Activated CD4-positive, alpha-beta T cell treated with anti-CD3 and anti-CD28 coated beads for 36 hours (primary cell): Measurements from ENCODE around the gene SNRPA1. TPM values are rescaled to one million over a fixed set of nuclear protein-coding genes. Genes with fewer than 3 reads are reported as not detected.

ENCODE experiments used
- ATAC-seq: fragments of 200-7000 bp; cut with Tn5 transposase; one replicate; pipeline ENCODE4 v1.10.0; 2021; ENCODE audit warnings: mild to moderate bottlenecking, moderate library complexity
- CTCF ChIA-PET: fragments of 350-600 bp; sonication (Branson Sonifier 250); formaldehyde crosslinking; loops from one replicate; lab custom pipeline; 2021; ENCODE audit warnings: antibody characterized with exemption; lab: Charles Lee
- POLR2A ChIA-PET: fragments of 350-600 bp; sonication (Branson Sonifier 250); formaldehyde crosslinking; loops from one replicate; lab custom pipeline; 2021; ENCODE audit warnings: antibody characterized with exemption, inconsistent platforms; lab: Charles Lee
- DNase-seq: peaks from one replicate; pipeline ENCODE4 v3.0.0-alpha.2; 2020
- H3K27ac Mint-ChIP-seq: one replicate; pipeline ENCODE4 v1.8.0; 2021; ENCODE audit warnings: mixed read lengths
- H3K27me3 Mint-ChIP-seq: one replicate; pipeline ENCODE4 v1.8.0; 2021; ENCODE audit warnings: mixed read lengths
- H3K36me3 Mint-ChIP-seq: one replicate; pipeline ENCODE4 v1.8.0; 2021; ENCODE audit warnings: low read depth, mixed read lengths
- H3K4me1 Mint-ChIP-seq: one replicate; pipeline ENCODE4 v1.8.0; 2021; ENCODE audit warnings: mixed read lengths
- H3K4me3 Mint-ChIP-seq: one replicate; pipeline ENCODE4 v1.8.0; 2021; ENCODE audit warnings: mild to moderate bottlenecking, moderate library complexity, mixed read lengths
- H3K9me3 Mint-ChIP-seq: one replicate; pipeline ENCODE4 v1.8.0; 2021; ENCODE audit warnings: low read depth, mixed read lengths
- intact Hi-C, 2 experiments: fragments of 100-400 bp; cut with DNase I in 1 of 2; cut with micrococcal nuclease in 1 of 2; formaldehyde crosslinking; loops; one replicate each; pipeline versions ENCODE4 v1.14.2 to v1.15.1; 2022 to 2024; cut with DNase I, micrococcal nuclease
- total RNA-seq, 2 experiments: library from RNA; stranded (reverse); gene quantifications; one replicate each; pipeline ENCODE4 v1.2.3, GENCODE V29; 2021

Gene SNRPA1
- total RNA-seq, 2 experiments from 2014 or later: 167 to 185 TPM

DNA sequence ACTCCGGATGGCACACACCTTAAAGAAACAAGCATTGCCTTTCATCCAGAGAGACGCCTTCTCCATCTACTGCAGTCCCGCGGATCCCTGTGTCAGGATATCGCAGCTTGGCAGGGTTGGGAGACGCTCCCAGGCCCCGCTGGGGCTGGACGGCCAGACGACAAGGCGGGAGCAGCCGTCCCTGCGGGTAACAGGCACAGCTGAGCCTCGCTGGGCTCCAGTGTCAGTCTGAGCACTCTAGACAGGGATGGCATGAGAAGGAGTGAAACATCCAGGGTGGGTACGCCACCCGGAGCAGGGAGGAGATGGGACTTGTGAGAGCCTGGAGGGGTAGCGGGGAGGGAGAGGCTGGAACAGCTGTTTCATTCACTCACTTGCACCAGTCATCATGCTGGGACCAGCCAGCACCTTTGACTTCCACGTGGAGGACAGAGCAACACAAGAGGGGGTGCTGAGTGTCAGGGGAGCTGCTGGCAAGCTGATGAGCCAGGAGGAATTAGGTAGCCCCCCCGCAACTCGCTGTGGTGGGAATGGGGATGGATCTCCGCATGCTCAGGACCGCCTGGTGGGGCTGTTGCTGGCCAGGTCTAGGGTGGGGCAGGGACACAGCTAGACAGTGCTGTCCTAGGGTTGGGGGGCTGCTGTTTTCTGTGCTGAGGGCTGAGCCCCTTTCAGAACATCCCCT lies 31.6 kb upstream of the SNRPA1 start:
- ChIA-PET CTCF (no interaction called here), POLR2A (no interaction called here)
- ATAC-seq: no peak

DNA sequence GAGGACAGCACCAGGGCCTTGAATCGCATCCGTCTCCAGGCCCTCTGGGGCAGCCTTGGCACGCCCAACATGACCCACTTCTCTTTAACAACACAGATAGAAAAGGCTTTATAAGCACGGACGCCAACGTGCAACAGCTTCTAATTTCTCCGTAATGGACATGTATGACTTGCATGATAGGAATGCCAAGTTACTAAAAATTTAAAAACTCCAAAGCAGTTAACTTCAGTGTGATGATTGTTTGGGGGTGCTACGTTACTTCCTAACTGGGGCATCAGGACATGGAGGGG lies 30.9 kb upstream of the SNRPA1 start:
- H3K9me3 Mint-ChIP-seq: no peaks in the 10 kb centered on the region
- CTCF ChIA-PET: interaction anchor here (0.6 kb wide), 1 partner anchor 463 kb away, joined by 3 read pairs; no protein-coding TSS in a partner anchor

More for the DNA sequence above, 31.6 kb upstream of the SNRPA1 start:
- Mint-ChIP-seq H3K4me1 (no peaks in the 10 kb centered on the region), H3K9me3 (no peaks in the 10 kb centered on the region), H3K4me3 (no peak overlapping the region), H3K27ac (no peak overlapping the region), H3K36me3 (no peaks in the 10 kb centered on the region), H3K27me3 (peaks cover 14% of the 10 kb centered on the region)
- no peak for DNase-seq
- intact Hi-C loops: no loop called here

DNA sequence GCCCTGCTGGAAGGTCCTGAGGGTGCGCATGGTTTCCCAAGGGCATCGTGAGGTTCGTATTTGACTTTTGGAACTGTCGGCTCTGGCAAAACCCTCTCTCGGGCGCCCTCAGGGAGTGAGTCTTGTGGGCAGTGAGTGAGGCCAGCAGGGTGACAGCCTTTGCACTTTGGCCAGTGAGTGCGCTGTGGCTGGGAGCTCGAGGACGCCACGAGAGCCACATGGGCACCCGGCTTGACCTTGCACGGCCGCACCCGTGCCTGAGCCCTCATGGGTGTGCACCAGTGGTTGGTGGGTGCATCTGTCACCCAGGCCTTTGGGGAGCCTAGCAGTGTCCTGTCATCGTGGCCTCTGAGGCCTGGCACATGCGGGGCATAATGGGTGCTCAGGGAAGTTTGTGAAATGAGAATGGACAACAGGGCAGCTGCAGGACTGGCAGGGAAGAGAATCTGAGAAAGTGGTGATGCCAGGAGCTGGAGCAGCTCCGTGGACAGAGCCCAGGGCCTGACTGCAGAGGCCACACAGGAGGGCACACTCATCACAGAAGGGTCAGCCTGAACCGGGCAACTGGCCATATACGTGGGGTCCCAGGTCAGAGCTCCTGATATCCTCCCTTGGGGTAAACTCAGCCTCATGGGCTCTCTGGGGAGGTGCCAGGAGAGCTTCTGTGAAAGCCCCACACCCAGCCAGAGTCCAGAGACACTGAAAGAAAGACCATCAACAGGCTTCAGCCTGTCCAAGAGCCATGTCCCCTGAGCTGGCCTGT lies 30.4 kb upstream of the SNRPA1 start:
- Mint-ChIP-seq H3K27ac (no peak overlapping the region), H3K4me3 (no peak overlapping the region), H3K9me3 (no peaks in the 10 kb centered on the region), H3K4me1 (peaks cover 6% of the 10 kb centered on the region), H3K27me3 (peaks cover 14% of the 10 kb centered on the region), H3K36me3 (no peaks in the 10 kb centered on the region)
- no peak for DNase-seq
- ChIA-PET POLR2A (no interaction called here), CTCF (interaction anchor here (0.6 kb wide), 1 partner anchor 463 kb away, joined by 3 read pairs; no protein-coding TSS in a partner anchor)
- intact Hi-C loops: no loop called here
- no peak for ATAC-seq

More for the DNA sequence above, 30.9 kb upstream of the SNRPA1 start:
- Mint-ChIP-seq H3K36me3 (no peaks in the 10 kb centered on the region), H3K27me3 (peaks cover 14% of the 10 kb centered on the region), H3K27ac (no peak overlapping the region), H3K4me1 (peaks cover 2% of the 10 kb centered on the region), H3K4me3 (no peak overlapping the region)
- POLR2A ChIA-PET: no interaction called here
- DNase-seq (no peak), ATAC-seq (no peak)
- intact Hi-C loops: no loop called here

DNA sequence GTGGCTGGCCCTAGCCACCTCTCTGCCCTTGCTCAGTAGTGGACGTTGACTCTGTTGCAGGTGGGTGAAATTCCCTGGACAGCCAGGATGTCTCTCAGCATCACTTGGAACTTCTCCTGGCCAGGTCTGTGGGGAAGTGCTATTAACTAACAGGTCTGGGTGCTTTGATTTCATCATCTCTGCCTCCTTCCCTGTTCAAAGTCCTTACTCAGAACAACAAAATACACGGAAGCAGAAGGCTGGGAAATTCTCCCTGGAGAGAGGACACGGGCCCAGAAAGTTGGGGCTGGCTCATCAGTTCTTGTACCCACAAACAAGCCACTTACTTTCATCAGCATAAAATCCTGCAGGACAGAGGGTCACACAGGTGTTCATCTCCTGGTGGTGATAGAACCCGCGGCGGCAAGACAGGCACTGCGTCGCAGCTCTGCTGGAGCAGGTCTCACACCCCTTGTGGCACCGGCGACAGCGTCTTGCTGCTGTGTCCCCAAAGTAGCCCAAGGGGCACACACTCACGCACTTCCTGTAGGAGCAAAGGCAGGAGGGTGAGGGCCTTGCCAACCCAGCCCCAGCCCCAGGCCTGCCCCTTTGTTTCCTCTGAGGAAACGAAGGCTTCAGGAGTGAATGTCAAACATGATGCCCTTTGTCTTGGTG lies 29.6 kb upstream of the SNRPA1 start:
- Mint-ChIP-seq H3K4me1 (peaks cover 9% of the 10 kb centered on the region), H3K27me3 (peaks cover 14% of the 10 kb centered on the region), H3K9me3 (no peaks in the 10 kb centered on the region), H3K27ac (no peak overlapping the region), H3K36me3 (no peaks in the 10 kb centered on the region), H3K4me3 (no peak overlapping the region)
- ATAC-seq (no peak), DNase-seq (no peak)
- POLR2A ChIA-PET: no interaction called here
- intact Hi-C loops: no loop called here
- CTCF ChIA-PET: no interaction called here

DNA sequence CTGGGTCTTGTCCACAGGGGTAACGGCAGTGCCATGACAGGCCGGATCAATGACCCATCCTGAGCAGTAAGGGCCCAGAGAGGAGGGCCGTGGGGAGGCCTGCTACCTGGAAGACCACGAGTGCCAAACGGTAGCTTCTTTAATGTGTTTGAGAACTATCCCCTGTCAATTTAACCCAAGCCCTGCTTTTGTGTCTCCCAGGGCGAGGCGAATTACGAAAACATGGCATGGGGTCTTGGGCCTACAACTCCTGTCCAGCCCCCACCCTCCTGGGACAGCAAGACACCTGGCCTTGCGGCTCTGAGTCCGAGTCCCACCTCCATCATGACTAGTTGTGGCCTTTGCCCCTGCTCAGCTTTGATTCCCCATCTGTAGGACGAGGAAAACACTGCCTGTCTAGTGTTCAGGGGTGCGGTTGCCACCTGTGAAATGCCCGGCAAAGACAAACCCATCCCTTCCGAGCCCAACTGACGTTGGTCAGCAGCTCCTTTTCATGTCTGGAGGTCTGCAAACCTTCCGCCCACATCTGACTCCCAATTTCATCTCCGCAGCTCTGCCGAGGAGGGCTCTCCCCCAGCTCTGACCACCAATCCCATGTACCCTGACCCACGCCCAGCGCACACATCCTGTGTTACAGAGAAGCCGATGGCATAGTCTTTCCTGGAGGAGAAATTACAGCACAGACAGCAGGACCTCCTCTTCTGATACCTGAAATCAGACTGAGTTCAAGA lies 28.9 kb upstream of the SNRPA1 start:
- H3K4me1 Mint-ChIP-seq: peaks cover 9% of the 10 kb centered on the region
- CTCF ChIA-PET: no interaction called here

DNA sequence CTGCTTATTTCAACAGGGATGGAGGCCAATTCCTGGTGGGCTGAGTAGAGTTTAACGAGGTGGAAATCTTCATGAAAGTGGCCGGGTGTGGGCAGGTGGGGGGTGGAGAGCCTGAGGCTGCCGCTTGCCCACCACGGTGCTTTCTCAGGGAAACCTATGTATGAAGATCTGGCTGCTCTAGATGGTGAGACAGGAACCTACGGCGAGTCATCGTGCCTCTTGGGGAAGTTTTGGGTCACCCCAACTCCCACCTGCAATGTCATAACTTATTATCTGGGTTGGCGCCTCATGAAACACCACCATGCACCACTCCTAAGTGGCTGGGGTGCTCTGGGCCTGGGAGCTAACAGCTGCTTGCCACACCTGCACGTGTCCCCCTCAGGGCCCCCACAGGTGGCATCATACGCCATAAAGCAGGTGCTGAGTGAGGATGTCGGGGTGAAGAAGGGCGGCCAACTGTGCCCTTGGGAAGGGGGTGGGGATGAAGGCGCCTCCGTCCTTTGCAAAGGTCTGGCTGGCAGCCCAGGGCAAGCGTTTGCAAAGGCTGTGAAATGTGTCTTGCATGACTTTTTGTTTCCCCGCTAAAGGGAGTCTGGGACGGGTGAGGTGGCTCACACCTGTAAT lies 27.9 kb upstream of the SNRPA1 start:
- intact Hi-C loops: no loop called here

More for the DNA sequence above, 28.9 kb upstream of the SNRPA1 start:
- POLR2A ChIA-PET: no interaction called here
- Mint-ChIP-seq H3K4me3 (no peak overlapping the region), H3K9me3 (no peaks in the 10 kb centered on the region), H3K36me3 (no peaks in the 10 kb centered on the region), H3K27me3 (peaks cover 14% of the 10 kb centered on the region), H3K27ac (no peak overlapping the region)
- no peak for ATAC-seq
- intact Hi-C loops: no loop called here
- no peak for DNase-seq

DNA sequence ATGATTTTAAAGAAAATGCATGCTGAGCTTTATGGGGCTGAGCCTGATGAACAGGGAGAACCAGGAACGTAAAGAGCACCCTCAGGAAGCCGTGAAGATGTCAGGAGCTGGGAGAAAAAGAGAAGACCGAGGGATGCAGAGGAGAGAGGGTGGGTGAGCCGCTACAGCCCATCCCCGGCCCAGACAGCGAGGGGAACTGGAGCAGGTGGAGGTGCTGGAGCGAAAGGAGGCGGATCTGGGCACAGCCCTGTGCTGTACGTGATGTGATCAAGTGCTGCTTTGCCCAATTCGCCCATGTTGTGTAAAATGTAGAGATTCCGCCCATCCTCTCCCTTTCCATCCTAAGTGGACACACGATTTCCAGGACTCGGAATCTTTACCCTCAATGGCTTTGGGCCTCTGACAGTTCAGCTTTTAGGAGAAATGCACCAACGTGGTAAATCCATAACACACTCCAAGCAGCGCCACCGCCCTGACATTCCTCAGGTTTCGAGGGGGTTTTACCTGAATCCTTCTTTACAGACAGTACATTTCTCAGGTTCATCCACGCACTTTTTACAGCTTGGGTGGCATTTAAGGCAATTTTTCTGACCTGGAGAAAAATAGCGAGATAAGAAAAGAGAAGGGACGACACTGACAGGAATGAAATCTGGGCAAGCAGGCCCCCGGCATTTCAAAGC lies 27.1 kb upstream of the SNRPA1 start:
- ChIA-PET POLR2A (no interaction called here), CTCF (interaction anchor here (0.8 kb wide), 1 partner anchor 38 kb away, joined by 3 read pairs; no protein-coding TSS in a partner anchor)
- intact Hi-C loops: no loop called here
- peaks cover 9% of the 10 kb centered on the region for H3K4me1 Mint-ChIP-seq
- DNase-seq: no peak
- H3K36me3 Mint-ChIP-seq: no peaks in the 10 kb centered on the region
- H3K4me3 Mint-ChIP-seq: no peak overlapping the region
- no peak overlapping the region for H3K27ac Mint-ChIP-seq
- peaks cover 7% of the 10 kb centered on the region for H3K27me3 Mint-ChIP-seq
- ATAC-seq: no peak
- no peaks in the 10 kb centered on the region for H3K9me3 Mint-ChIP-seq

More for the DNA sequence above, 27.9 kb upstream of the SNRPA1 start:
- ATAC-seq (no peak), DNase-seq (peak; percentile 16)
- CTCF ChIA-PET: interaction anchor here (0.8 kb wide), 1 partner anchor 37 kb away, joined by 3 read pairs; no protein-coding TSS in a partner anchor
- peaks cover 9% of the 10 kb centered on the region for H3K4me1 Mint-ChIP-seq
- POLR2A ChIA-PET: no interaction called here
- no peaks in the 10 kb centered on the region for H3K9me3 Mint-ChIP-seq
- no peaks in the 10 kb centered on the region for H3K36me3 Mint-ChIP-seq
- H3K27me3 Mint-ChIP-seq: peaks cover 11% of the 10 kb centered on the region
- no peak overlapping the region for H3K27ac Mint-ChIP-seq
- H3K4me3 Mint-ChIP-seq: no peak overlapping the region

DNA sequence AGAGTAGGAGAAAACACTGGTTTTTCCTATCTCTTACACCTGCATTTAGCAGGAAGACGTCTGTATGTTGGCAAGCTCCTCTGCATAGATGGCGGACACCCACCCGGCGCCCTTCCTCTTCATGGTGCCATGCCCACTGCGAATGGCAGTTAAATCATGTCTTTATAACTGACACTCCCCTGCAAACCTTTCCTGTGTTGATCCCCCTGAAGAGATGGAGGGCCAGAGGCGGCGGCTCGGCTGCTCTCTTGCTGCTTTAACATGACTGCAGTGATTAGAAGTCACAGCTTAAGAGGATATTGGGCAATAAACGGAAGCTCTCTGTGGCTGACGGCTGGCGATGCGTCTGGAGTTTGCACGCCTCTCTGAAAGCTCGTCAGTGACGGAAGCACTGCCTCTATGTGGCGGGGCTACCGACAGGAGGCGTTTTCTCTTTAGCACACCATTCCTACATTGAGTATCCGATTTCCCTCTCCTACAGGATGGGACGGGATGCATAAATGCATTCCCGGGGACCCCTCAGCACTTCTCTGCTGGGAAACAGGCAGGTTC lies 25.5 kb upstream of the SNRPA1 start:
- ChIA-PET CTCF (interaction anchor here (0.6 to 2.3 kb wide), 15 partner anchors 13 to 340 kb away, joined by 3 to 10 read pairs (median 4); no protein-coding TSS in a partner anchor), POLR2A (interaction anchor here (0.7 kb wide), 1 partner anchor 170 kb away, joined by 3 read pairs; no protein-coding TSS in a partner anchor)
- DNase-seq: peak; percentile 82
- Mint-ChIP-seq H3K4me1 (peaks cover 9% of the 10 kb centered on the region), H3K9me3 (no peaks in the 10 kb centered on the region), H3K36me3 (no peaks in the 10 kb centered on the region), H3K27ac (peak overlapping the region; percentile 64), H3K27me3 (no peaks in the 10 kb centered on the region), H3K4me3 (peak overlapping the region; percentile 61)
- peak; percentile 98 for ATAC-seq
- intact Hi-C loops: loop anchor here in 1 of 2 experiments (1.0 kb wide), 1 partner anchor 14 kb away; no protein-coding TSS in a partner anchor

DNA sequence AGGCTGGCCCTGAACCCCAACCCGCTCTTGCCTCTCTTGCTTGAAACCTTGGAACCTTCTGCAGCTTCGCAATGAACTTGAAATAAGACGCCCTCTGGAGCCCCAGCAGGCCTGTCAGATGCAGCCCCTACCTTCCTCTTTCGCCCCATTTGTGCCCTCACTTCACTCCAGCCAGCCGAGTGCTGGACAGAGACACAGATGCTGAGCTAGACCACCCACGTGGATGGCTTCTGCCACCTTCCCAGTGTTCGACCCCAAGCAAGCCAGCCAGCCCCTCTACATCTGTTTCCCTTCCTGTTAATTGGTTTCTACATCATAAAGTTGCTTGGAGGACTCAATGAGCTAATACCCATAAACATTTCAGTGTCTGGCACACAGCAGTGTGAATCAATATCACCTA lies 23.8 kb upstream of the SNRPA1 start:
- H3K4me1 Mint-ChIP-seq: peaks cover 9% of the 10 kb centered on the region
- DNase-seq: no peak
- ChIA-PET CTCF (interaction anchor here (0.8 to 2.8 kb wide), 4 partner anchors 15 to 329 kb away, joined by 3 to 8 read pairs (median 6); no protein-coding TSS in a partner anchor), POLR2A (no interaction called here)
- no peaks in the 10 kb centered on the region for H3K9me3 Mint-ChIP-seq
- no peak for ATAC-seq
- no peaks in the 10 kb centered on the region for H3K36me3 Mint-ChIP-seq
- H3K27me3 Mint-ChIP-seq: no peaks in the 10 kb centered on the region
- intact Hi-C loops: no loop called here
- H3K4me3 Mint-ChIP-seq: no peak overlapping the region
- H3K27ac Mint-ChIP-seq: no peak overlapping the region

DNA sequence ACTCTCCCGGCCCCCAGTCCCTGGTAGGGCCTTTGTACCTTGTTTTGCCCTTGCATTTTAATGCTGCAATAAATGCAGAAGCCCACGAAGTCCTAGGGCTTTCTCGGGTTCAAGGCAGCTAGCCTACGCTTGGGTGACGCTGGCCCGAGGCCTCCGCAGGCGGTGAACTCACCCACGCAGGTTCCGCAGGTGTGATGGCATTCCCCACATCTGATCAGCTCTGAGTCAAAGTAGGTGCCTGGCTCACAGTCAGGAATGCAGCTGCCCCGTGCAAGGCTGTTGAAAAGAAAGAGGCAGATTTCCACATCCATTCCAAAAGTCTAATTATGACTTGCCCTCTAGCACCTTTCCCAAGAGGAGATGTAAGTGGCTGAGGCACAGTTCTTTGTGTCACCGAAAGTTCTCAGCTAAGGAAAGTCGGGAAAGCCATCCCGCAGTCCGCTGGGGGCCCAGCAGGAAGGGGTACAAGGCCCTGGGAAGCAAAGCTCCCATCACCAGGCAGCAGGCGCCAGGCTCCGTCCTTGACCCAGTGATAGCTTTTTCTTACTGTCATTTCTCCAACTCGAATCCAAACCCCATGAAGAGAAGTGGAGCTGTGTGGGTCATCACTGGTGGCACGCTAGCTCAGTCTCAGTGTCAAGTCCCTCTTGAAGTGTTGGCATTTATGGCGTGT lies 23.2 kb upstream of the SNRPA1 start:
- ChIA-PET POLR2A (no interaction called here), CTCF (interaction anchor here (0.8 to 2.8 kb wide), 3 partner anchors 18 to 329 kb away, joined by 3 to 8 read pairs (median 4); no protein-coding TSS in a partner anchor)

More for the DNA sequence above, 23.2 kb upstream of the SNRPA1 start:
- Mint-ChIP-seq H3K27me3 (no peaks in the 10 kb centered on the region), H3K27ac (no peak overlapping the region), H3K4me3 (no peak overlapping the region), H3K9me3 (no peaks in the 10 kb centered on the region), H3K36me3 (no peaks in the 10 kb centered on the region), H3K4me1 (peaks cover 9% of the 10 kb centered on the region)
- intact Hi-C loops: no loop called here
- DNase-seq (no peak), ATAC-seq (no peak)
